ENCODE measurements around the gene EDA.

- TF ChIP-seq CTCF (IDR thresholded peaks at IDR 0.05) = no peak
- no peak for TF ChIP-seq POLR2A (IDR thresholded peaks at IDR 0.05)
Measured at GRCh38 chrX:69988955-69989394, 373.1 kb downstream of the EDA start.

Data from uterus (tissue), 2 donors.